Measurements from ENCODE around the gene TTLL7.

DNA sequence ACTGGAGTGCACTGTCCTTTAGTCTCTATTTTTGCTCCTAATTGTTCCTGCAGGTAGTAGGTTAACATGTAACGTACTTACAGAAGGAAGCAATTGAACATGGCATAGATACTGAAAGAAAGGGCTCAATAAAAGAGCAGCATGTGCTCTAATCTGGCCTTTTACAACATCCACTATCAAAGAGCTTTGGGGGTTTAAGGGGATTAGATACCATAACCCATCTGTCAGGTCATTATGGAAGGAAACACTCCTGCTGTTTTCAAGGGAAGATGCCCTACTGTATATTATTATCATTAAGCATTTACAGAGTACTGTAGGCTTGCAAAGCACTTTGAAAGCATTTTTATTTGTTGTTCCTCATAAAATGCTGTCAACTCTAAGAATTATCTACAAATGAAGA, 152.8 kb downstream of the TTLL7 start:
- TF ChIP-seq EP300 (IDR thresholded peaks at IDR 0.05) = no peak
- TF ChIP-seq, protein P1, sequence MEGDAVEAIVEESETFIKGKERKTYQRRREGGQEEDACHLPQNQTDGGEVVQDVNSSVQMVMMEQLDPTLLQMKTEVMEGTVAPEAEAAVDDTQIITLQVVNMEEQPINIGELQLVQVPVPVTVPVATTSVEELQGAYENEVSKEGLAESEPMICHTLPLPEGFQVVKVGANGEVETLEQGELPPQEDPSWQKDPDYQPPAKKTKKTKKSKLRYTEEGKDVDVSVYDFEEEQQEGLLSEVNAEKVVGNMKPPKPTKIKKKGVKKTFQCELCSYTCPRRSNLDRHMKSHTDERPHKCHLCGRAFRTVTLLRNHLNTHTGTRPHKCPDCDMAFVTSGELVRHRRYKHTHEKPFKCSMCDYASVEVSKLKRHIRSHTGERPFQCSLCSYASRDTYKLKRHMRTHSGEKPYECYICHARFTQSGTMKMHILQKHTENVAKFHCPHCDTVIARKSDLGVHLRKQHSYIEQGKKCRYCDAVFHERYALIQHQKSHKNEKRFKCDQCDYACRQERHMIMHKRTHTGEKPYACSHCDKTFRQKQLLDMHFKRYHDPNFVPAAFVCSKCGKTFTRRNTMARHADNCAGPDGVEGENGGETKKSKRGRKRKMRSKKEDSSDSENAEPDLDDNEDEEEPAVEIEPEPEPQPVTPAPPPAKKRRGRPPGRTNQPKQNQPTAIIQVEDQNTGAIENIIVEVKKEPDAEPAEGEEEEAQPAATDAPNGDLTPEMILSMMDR (IDR thresholded peaks at IDR 0.05) = no peak
- TF ChIP-seq POLR2AphosphoS5 (IDR thresholded peaks at IDR 0.05) = no peak
- TF ChIP-seq POLR2A (IDR thresholded peaks at IDR 0.05; ENCODE audit: low read depth) = no peak
